ENCODE measurements around the gene UBE2E3. TPM values are rescaled to one million over a fixed set of nuclear protein-coding genes. Genes with fewer than 3 reads are reported as not detected.

UBE2E3 gene
- total and polyA plus RNA-seq, 8 donors, result 21.1 to 42.7 (median 31.2) TPM

DNA sequence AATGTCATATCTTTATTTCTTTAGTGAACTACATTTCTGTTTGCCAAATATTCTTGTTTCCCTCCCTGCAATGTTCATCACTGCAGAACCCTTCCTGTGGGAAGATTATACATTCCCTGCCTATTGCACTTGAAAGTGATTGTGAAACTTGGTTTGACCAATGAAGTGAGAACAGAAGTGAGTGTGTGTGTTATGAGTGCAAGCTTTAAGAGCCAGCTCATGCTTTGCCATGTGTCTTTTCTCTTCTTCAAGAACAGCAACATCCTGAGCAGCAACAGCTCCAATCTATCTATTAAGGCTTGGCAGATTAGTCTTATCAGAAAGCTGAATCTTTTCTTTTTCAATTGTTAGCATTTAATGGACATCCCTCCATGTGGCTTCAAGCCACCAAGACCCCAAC lies 42.0 kb upstream of the UBE2E3 start:
- H3K27me3 ChIP-seq, result no peaks in the 10 kb centered on the region
- intact Hi-C loops (cut with DNase I), result no loop called here
- H3K4me1 ChIP-seq, result no peaks in the 10 kb centered on the region
- TF ChIP-seq, protein P1, sequence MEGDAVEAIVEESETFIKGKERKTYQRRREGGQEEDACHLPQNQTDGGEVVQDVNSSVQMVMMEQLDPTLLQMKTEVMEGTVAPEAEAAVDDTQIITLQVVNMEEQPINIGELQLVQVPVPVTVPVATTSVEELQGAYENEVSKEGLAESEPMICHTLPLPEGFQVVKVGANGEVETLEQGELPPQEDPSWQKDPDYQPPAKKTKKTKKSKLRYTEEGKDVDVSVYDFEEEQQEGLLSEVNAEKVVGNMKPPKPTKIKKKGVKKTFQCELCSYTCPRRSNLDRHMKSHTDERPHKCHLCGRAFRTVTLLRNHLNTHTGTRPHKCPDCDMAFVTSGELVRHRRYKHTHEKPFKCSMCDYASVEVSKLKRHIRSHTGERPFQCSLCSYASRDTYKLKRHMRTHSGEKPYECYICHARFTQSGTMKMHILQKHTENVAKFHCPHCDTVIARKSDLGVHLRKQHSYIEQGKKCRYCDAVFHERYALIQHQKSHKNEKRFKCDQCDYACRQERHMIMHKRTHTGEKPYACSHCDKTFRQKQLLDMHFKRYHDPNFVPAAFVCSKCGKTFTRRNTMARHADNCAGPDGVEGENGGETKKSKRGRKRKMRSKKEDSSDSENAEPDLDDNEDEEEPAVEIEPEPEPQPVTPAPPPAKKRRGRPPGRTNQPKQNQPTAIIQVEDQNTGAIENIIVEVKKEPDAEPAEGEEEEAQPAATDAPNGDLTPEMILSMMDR (IDR thresholded peaks at IDR 0.05), result no peak
- FAIRE-seq (no peak), DNase-seq (no peak), ATAC-seq (no peak)
- H3K9me3 ChIP-seq, result no peaks in the 10 kb centered on the region
- no peak overlapping the region for H3K27ac ChIP-seq
- no peak overlapping the region for H3K4me3 ChIP-seq
- no peaks in the 10 kb centered on the region for H3K36me3 ChIP-seq

DNA sequence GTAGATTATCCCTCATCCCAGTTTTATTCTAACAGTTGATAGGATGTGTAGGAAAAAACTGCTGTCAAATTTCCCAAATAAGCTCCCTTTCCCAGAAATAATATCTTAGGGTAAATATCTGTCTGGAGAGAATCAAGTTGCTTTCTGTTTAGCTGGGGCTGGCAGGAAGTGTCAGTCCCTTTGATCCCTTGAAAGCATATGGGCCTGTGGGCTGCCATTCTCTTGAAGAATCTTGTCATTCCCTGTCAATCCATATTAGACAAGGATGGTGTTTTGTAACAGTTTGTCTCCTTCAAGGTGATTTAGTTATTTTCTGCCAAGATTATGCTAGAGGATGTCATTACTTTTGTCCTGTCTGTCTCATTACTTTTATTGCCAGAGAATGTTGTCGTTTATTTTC lies 37.1 kb upstream of the UBE2E3 start:
- H3K4me1 ChIP-seq, result no peaks in the 10 kb centered on the region
- FAIRE-seq (no peak), DNase-seq (no peak), ATAC-seq (no peak)
- no peaks in the 10 kb centered on the region for H3K27me3 ChIP-seq
- no peaks in the 10 kb centered on the region for H3K9me3 ChIP-seq
- intact Hi-C loops (cut with DNase I), result no loop called here
- 83 to 84% methylated on average over 1 of the region's 1 CpG for whole genome bisulfite sequencing, 2 donors
- TF ChIP-seq, protein P1 (IDR thresholded peaks at IDR 0.05), result no peak
- H3K27ac ChIP-seq, result no peak overlapping the region
- H3K36me3 ChIP-seq, result no peaks in the 10 kb centered on the region
- H3K4me3 ChIP-seq, result no peak overlapping the region

DNA sequence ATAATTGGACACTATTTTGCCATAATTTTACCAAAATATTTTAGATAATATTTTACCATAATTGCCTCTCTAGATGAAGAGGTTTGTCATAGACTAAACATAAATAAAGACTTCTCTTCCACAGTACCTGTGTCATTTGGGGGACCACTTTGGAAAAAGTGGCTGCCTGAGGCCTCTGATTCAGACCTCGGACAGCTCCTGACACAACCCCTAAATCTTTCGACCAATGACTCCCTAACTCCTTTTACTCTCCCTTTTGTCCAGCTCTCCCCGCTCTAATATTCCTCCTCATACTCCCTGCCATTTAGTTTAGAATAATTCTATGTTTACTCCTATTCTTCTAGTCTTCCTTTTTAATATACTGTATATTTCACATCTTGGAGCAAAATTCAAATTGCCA lies 36.0 kb upstream of the UBE2E3 start:
- Histone ChIP-seq H3K4me1 (no peaks in the 10 kb centered on the region), H3K4me3 (no peak overlapping the region), H3K27ac (no peak overlapping the region), H3K9me3 (no peaks in the 10 kb centered on the region), H3K27me3 (no peaks in the 10 kb centered on the region), H3K36me3 (no peaks in the 10 kb centered on the region)
- DNase-seq (no peak), FAIRE-seq (no peak), ATAC-seq (no peak)
- TF ChIP-seq, protein P1 (IDR thresholded peaks at IDR 0.05), result no peak
- WGBS, 2 donors, result 69 to 90% methylated on average over 3 of the region's 3 CpGs
- intact Hi-C loops (cut with DNase I), result no loop called here

DNA sequence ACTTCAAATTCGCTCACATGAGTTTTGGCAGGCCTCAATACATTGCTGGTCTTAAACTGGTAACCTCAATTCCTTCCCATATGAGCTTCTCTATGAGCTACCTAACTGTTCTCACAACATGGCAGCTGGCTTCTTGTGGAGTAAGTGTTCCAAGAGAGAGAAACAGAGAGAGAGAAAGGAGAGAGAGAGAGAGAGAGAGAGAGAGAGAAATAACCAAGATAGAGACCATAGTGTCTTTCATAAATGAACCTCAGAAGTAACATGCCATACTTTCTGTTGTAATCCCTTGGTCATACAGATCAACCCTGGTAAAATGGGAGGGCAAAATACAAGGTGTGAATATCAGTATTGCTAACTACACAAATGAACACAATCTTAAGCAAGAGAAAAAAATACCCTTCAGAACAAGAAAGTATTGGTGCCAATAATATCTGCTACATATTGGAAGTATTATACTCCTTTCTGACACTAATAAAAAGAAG lies 33.2 kb upstream of the UBE2E3 start:
- Histone ChIP-seq H3K36me3 (no peaks in the 10 kb centered on the region), H3K4me3 (no peak overlapping the region), H3K4me1 (no peaks in the 10 kb centered on the region), H3K27me3 (no peaks in the 10 kb centered on the region), H3K9me3 (no peaks in the 10 kb centered on the region), H3K27ac (no peak overlapping the region)
- FAIRE-seq, result no peak
- TF ChIP-seq, protein P1 (IDR thresholded peaks at IDR 0.05), result no peak
- DNase-seq, result no peak
- WGBS, 2 donors, result 59 to 81% methylated on average over 1 of the region's 1 CpG
- intact Hi-C loops (cut with DNase I), result no loop called here
- no peak for ATAC-seq

GRCh38 chr2:180949896-180950295 lies 30.5 kb upstream of the UBE2E3 start:
- Histone ChIP-seq H3K9me3 (no peaks in the 10 kb centered on the region), H3K27me3 (no peaks in the 10 kb centered on the region), H3K27ac (no peak overlapping the region), H3K36me3 (no peaks in the 10 kb centered on the region), H3K4me1 (no peaks in the 10 kb centered on the region), H3K4me3 (no peak overlapping the region)
- intact Hi-C loops (cut with DNase I), result no loop called here
- FAIRE-seq (no peak), ATAC-seq (no peak), DNase-seq (no peak)
- 0% methylated on average over 1 of the region's 1 CpG for whole genome bisulfite sequencing, 2 donors
- TF ChIP-seq, protein P1 (IDR thresholded peaks at IDR 0.05), result no peak

Data from pancreas (tissue), 10 donors.